NCI-H510A (cell line): ENCODE data around the gene EHBP1.
"Not testable (repeated sequence)": the region's sequence is repeated elsewhere in the genome, so short reads cannot be mapped to it uniquely, and the experiment has no call there.

Experiments
- DNase-seq: peaks from one replicate; lab custom pipeline; 2025; lab: John Stamatoyannopoulos, UW

Gene EHBP1

DNA sequence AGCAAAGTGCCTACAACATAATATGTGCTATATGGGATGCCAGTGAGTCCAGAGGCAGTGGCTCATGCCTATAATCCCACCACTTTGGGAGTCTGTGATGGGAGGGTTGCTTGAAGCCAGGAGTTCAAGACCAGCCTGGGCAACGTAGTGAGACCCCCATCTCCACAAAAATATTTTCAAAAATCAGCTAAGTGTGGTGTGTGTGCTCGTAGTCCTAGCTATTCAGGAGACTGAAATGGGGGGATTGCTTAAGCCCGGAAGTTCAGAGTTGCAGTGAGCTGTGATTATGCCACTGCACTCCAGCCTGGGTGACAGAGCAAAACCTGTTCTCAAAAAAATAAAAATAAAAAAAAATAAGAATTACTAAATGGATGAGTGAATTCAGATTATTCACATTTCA is 368.5 kb downstream of the EHBP1 start:
- DNase-seq: no peak

DNA sequence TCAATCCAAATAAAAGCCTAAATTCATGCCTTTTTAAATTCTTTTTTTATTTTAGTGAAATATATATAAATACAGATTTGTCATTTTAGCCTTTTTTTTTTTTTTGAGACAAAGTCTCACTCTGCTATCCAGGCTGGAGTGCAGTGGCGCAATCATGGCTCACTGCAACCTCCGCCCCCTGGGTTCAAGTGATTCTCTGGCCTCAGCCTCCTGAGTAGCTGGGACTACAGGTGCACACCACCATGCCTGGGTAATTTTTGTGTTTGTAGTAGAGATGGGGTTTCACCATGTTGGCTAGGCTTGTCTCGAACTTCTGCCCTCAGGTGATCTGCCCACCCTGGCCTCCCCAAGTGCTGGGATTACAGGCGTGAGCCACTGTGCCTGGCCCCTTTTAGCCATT is 368.9 kb downstream of the EHBP1 start:
- not testable (repeated sequence) for DNase-seq

DNA sequence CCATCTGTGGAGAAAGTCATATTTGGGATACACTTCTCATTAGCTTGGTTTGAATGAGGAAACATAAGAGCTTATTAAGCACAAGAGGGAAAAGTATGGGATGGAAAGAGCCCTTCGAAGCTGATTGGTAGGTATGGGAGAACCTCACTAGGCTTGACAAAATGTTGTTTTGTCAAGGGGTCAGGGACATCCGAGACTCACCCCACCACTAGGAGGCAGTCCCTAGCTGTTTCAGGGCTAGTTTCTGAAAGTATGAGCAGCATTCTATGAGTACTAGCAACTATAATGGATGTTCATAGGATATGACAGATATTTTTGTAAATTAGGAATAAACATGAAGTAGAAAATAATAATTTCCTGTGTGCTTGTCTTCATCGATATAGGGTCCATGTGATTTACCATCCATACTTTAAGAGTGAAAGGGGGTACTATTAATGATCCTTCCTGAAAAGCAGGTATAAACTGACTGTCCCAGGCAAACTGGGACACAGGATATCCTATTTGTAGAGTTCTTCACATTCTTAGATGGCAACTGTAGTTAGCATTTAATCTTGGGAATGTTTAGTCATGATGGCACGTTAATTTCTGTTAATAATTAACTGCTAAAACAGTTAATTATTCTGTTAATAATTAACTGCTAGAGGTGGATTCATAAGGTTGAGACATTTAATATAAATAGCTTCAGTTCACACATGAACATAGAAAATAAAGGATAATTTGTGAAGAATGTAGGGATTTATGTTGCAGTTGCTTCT is 373.5 kb downstream of the EHBP1 start:
- DNase-seq: no peak

DNA sequence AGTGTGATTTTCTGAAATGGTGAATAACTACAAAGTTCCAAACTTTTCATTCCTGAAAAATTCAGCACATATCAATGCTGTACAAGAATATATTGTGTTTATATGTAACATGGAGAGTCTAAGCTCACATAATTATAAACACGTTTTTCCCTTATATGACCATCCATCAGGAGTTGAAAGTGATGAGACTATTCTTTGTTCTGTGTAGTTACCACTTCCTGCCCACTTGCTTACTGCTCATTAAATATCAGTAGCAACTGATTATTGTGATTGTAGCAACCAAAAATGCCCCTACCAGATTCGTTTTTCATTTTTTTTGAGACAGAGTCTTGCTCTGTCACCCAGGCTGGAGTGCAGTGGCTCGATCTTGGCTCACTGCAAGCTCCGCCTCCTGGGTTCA is 375.9 kb downstream of the EHBP1 start:
- DNase-seq: no peak

DNA sequence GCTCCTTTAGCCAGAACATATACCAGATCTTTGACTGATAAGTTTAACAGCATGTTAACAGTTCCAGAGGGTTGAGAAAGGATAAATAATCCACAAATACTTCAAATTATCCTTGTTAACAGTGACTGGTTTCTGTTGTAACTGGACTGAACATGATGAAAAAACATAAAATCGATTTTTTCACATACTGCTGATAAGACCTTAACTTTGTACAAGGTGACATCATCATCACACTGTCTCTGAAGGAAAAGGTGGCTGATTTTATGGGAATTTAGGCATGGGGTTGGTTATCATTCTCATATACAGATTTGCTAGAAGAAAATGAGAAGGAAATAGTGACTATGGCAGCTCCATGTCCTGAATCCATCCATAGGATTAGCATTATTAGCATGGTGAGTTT is 381.2 kb downstream of the EHBP1 start:
- DNase-seq: no peak

DNA sequence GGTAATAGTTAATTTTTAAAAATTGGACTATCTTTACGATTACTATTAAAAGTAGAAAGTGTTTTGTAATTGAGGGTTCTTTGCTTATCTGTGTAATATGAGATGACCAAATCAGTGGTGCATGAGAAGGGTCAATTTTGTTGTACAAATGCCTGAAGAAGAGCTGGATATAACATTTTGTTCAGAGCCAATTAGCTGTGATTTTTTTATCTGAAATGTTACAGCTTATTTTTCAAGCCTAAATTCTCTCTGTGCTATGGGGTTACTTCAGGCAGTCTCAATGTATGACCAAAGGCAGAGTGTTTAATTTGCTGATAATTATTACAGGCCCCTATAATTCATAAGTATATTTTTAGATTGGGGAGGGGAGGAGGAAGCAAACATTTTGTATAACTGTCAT is 386.9 kb downstream of the EHBP1 start:
- DNase-seq: no peak

DNA sequence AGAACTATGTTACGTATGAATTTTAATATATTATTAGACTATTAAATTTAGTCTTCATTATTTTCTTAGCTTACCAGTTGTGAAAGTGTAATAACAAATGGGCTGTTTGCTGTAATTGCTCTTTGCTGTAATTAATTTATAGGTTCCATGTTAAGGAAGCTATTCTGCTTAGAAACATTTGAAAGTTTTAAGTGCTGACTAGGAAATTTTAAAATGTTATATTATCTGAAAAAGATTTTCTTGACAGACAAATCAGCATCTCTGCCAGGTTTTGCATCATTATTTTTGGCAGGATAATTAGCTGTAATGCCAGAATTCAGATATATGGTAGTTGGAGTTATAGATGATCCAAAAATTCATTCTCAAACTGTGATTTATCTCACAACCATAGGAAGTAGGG is 387.3 kb downstream of the EHBP1 start:
- no peak for DNase-seq

DNA sequence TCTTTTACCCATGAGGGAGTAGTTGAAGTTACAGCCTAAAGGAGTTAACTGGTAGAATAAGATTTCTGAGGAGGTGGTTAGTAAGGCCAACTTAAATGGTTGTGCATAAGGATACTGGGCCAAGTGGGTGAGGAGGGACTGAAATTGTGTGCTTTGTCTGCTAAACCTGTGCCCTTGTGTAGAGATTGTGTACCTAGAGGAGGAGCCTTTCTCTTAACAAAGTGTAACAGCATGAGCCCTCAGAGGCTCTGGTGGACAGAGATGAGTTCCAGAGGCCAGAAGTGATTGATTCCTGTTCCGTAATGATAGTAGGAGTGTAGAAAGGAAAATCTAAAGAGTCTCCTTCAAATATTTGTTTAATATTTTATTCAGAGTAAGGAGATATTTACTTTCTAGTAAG is 388.0 kb downstream of the EHBP1 start:
- DNase-seq: no peak
